ENCODE data around the gene GPR12.

Gene GPR12

DNA sequence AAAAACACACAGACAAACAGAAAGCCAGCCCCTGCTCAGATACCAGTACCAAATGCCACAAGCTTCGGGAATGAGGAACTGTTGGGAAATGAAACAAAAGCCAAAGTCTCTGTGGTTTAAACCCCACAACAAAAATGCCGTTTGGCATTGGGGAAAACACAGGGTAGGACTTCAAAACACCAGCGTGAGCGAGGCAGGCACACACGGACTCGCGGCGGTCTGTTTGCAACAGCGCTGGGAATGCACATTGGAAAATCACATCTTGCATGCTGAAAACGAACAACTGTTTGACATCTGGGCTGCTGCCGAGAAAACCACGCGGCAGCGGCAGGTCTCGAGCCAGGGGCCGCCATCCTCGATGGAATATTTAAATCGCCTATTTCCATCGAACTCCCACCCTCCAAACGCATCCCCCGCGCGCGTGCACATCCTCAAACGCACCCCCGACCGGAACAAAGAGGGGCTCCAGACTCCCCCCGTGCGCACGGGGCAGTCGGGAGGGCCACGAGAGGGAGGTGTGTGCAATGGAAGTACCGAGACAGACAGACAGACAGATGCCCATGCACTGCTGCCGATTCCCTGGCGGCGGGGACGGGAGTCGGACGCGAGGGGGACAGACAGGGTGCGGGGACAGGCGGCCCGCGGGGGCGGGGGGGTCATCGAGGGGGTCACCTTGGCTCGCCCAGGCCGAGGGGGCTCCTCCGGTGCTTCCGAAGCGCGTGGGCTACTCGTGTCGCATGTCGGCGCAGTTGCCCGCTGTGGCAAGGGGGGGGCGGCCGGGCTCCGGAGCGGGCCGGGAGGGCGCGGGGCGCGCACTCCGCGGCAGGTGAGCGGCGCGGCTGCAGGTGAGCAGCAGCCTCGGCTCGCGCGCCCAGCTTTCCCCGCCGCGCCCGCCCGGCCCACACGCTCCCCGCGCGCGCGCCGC lies at the start of gene GPR12:
GPR12 (minus strand) TSS at position 880 of the 925 bp plus-strand sequence. CDS start 959 bp downstream, outside the sequence.
- peak; percentile 22 to 79 for DNase-seq

DNA sequence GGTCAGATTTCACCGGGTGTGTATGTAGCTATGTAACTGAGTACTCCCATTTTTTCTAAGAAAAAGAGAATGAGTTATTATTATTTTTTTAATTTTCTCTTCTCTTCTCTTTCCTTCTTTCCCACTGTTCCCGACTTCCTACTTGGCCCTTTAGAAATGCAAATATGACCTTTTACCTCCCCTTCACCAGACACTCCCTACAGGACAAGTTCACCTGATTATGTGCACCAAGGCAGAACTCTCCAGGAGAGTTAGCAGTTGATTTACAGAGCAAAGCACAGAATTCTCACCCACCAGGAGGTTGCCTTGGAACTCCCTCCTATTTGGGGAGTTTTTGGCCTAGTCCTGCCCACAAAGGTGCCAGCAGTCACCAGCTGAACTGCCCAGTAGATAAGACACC lies 49.5 kb upstream of the GPR12 start:
- DNase-seq, result no peak

DNA sequence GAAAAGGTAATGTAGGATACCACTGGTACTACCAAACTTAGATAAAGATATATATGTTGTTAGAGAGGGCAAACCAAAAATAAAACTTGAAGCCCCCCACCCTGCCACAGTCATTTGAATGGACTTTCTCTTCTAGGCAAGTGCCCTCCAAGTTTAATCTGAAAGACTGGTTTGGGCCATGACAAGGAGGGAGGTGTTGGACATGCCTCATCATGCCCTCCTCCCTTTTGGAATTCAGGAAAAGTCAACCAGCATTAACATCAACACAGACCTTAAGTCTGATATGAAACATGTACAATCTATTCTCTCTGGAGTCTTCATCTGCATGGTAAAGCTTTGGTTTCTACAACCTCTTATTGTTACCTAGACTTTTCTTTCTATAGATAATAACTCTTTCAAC lies 46.3 kb upstream of the GPR12 start:
- no peak for DNase-seq

GRCh38 chr13:26787961-26788360 lies 27.4 kb upstream of the GPR12 start:
- no peak for DNase-seq

GRCh38 chr13:26786651-26787295 lies 26.2 kb upstream of the GPR12 start:
- no peak for DNase-seq

- peak; percentile 1 to 21 for DNase-seq
Observed at GRCh38 chr13:26785838-26786630, 25.4 kb upstream of the GPR12 start.

GRCh38 chr13:26784704-26785639 lies 24.4 kb upstream of the GPR12 start:
- DNase-seq, result peak in 1 of 2 donors; percentile 2

GRCh38 chr13:26780411-26780810 lies 19.8 kb upstream of the GPR12 start:
- DNase-seq, result no peak

DNA sequence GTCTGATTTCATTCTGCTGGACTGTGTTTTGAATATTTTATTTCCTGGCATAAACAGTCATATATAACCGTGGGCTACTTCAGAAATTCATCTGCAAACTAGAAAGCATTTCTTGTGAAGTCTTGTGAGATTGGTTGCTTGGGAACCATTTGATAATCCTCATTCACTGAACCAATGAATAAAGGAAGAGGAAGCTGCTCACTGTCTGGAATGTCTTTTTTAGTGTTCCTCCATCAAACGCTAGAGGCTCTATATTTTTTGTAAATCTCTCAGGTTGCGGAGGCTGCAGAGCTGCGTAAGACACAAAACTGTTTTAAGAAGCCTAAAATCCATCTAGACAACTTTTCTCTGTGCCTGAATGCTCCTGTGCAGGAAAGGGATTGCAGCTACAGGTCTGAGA lies 18.7 kb upstream of the GPR12 start:
- no peak for DNase-seq

DNA sequence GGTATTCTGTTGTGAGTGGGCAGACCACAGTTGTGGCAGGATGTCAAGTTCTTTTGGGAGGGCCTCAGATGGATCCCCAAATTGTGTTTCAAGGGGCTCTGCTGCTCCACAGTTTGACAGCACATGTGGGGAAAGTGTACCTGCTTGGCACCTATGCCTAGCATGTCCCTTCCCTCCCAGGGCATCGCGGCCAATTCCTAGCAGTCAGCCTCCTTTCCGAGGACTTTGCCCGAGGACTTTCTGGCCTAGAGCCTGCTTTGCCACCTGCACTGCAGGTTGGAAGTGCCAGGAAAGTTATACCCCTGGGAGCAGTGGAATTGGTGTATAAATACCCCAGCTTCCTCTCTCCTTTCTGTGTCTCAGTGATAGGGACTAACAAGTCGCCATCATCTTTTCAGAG lies 11.9 kb upstream of the GPR12 start:
- no peak for DNase-seq

DNA sequence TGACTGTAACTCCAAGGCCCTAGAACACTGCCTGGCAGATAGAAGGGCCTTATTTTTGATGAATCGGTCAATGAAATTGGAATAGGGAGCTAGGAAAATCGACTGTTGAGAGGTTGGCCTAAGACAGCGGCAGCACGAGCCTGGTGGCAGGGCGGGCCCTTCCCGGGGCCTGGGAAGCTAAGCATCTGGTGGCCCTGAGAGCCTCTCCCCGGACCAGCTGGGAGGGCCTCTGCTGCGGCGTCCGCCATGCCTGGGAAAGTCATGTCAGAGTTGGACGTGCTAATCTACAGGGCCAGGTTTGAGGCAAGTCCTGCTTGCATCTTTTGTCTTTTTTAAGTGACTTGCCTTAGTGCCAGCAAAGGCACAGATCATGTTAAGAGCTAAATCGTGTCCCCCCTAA lies 11.2 kb upstream of the GPR12 start:
- no peak for DNase-seq

DNA sequence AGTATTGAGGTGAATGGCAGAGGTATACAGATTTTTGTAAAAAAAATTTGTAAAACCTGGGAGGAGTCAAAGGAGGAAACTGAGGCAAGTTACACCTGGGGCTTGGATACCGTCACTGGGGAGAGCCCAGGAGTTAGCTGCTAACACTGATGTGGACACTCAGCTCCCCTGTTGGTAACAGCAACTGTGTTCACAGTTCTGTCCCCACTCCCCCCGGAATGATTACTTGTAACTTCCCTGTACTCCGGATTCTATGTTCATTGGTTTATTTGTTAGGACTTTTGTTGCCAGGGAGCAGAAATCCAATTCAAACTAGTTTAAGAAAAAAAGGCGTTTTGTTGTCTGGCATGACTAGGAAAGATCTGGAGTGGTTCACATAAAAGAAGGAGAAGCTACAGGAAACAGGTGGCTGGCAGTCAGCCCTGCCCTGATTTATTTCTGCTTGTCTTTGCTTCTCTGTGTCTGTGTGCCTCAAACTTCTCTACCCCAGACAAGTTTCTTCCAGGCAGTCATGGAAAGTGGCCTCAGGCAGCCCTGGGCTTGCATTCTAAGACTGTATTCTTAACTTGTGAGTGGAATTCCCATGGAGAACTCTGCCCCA lies 2.3 kb upstream of the GPR12 start:
- DNase-seq, result no peak

- peak in 1 of 2 donors; percentile 41 for DNase-seq
Observed at GRCh38 chr13:26760832-26761582, 421 bp upstream of the GPR12 start.

- no peak for DNase-seq
Observed at GRCh38 chr13:26759249-26759906, 1.2 kb downstream of the GPR12 start.

DNA sequence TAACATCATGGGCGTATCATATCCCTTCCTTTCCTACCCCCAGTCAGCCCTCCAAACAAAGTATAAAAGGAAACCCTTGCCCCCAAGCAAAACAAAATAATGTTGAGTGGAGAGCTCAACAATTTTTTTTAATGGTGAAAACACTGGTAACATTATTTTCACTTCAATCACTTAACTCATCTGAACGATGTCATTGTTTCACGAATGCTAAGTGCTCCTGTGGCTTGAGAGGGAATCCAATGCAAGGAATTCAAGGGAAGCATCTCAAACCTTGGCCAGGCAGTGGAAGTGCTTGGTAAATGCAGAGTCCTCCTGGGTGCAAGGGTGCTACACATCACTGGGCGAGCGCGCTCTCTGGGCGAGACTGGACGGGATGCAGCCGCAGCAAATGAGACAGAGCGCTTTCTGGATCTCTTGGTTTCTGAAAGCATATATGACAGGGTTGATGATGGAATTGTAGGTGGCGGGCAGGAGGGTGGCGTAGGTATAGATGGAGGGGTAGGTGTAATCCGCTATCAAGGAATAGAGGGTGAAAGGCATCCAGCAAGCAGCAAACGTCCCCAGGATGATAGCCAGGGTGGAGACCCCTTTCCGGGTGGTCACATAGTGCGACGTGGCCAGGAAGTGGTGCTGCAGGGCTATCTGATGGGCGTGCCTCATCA lies 2.0 kb downstream of the GPR12 start:
- DNase-seq, result no peak

- DNase-seq, result no peak
Observed at GRCh38 chr13:26756961-26757360, 3.6 kb downstream of the GPR12 start.

- DNase-seq, result no peak
Observed at GRCh38 chr13:26752671-26753070, 7.9 kb downstream of the GPR12 start.

- DNase-seq, result no peak
Observed at GRCh38 chr13:26749905-26750304, 10.7 kb downstream of the GPR12 start.

DNA sequence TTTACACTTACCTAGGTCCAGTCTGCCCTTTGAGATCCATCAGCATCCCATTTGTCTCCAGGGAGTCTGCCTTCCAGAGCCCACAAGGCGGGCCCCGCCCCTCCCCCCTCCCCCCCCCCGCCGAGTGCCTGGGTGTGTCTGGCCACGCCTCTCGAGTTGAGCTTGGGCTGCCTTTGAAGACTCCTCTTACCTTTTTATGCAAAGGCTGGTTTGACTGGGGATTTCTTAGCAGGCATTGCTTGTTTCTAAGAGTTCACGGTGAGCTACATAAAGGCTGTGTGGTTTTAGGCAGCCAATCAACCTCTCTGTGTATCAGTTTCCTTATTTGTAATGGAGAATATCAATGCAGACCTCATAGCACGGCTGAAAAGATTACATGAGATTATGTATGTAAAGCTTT lies 11.3 kb downstream of the GPR12 start:
- no peak for DNase-seq

DNA sequence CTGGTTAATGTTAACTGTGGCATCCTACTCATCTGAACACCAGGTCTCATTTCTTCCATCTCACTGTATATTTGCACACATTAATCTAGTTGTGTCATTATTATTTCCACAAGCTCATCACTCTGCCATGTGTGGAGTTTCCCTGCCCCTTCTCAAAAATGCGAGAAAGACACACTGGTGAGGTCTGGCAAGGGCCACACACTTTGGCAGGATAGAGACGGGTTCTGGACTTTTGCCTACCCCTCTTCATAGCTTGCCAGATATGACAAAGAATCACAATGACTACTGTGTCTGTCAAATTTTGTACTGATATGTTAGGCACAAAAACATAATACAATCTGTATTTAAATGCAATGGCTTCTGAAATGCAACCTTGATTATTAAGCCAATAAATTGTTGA lies 12.9 kb downstream of the GPR12 start:
- no peak for DNase-seq
